ENCODE results near the gene TRIM63.

TRIM63 gene

DNA sequence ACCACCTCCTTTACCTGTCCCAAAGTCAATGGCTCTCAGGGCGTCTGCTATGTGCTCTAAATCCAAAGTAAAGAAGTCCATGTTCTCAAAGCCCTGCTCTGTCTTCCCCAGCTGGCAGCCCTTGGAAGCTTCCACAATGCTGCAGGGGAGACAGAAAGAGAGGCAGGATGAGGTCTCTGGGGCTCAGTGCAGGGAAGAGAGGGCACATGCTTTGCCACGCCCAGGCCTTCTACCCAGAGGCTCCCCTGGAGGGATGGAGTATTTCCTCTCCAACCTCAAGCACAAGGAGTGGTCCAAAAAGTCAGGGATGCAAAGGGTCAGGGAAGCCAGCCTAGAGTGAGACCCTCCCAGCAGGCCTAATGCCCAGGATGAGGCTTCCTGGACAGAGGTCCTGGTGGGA, 10.2 kb downstream of the TRIM63 start:
- DNase-seq (ENCODE audit: low read depth), result no peak

DNA sequence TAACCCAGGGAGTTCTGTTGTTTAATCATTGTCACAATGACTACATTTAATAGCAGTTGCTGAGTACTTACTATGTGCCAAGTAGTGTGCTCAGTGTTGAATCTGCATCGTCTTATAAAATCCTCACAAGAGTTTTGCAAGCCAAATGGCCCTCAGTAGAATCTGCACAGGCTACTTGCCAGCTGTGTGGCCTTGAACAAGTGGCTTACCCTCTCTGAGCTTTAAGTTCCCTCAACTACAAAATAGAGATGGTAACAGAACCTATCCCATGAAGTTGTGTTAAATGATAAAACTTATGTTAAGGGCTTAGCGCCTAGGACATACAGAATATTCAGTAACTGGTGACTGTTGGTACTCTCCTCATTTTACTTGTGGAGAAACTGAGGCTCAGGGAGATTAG, 12.4 kb downstream of the TRIM63 start:
- no peak for DNase-seq (ENCODE audit: low read depth)

- DNase-seq (ENCODE audit: low read depth), result no peak
Measured at GRCh38 chr1:26053718-26054560, 13.5 kb downstream of the TRIM63 start.

DNA sequence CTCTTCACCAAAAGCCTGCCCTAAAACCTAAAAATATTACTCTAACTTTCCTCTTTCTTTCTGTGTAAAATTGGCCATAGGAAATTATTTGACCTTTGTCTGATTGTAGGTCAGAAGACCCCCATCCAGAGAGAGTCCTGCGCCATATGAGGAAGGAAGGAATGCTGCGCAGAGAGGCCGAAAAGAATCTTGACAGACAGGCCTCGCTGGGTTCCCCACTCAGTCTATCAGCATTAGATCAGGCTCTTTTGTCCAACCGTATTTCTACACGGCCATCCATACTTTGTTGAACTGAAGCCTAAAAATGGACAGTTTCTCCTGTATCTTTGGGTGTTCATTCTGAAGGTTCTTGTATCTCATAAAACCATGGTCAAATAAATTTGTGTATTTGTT, 17.2 kb downstream of the TRIM63 start:
- DNase-seq (ENCODE audit: low read depth), result no peak

DNA sequence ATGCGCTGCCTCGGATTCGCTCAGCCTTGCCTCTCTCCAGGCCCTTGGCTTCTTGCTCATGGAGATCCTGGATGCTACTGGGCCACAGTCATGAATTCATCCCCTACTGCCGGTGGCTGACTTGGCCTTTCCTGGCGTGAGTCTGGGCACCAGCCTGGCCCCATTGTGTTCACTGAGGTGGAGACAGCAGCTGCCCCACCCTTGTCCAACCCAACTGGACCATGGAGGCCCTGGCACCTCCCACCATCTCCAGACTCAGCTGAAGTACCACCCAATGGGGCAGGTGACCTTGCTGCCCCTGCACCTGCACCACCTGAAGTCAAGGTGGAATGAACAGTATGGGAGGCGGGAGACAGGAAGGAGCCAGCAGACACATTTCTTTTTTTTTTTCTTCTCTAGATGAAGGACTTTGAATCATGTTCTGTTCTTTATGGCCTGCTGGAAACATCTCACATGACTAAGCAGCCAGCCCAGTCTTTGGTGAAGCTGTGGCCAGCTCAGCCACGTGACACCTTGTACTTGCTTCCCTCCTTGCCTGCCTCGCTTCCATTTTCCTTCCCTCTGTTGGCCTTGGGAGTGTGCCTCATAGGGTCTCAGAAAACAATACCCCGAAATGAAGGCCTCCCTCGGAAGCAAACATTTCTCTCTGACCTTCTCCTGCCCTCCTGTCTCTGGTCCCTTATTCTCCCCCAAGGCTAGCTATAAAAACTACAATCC, 17.7 kb downstream of the TRIM63 start:
- no peak for DNase-seq (ENCODE audit: low read depth)

- DNase-seq (ENCODE audit: low read depth), result no peak
Measured at GRCh38 chr1:26047278-26047874, 20.1 kb downstream of the TRIM63 start.

DNA sequence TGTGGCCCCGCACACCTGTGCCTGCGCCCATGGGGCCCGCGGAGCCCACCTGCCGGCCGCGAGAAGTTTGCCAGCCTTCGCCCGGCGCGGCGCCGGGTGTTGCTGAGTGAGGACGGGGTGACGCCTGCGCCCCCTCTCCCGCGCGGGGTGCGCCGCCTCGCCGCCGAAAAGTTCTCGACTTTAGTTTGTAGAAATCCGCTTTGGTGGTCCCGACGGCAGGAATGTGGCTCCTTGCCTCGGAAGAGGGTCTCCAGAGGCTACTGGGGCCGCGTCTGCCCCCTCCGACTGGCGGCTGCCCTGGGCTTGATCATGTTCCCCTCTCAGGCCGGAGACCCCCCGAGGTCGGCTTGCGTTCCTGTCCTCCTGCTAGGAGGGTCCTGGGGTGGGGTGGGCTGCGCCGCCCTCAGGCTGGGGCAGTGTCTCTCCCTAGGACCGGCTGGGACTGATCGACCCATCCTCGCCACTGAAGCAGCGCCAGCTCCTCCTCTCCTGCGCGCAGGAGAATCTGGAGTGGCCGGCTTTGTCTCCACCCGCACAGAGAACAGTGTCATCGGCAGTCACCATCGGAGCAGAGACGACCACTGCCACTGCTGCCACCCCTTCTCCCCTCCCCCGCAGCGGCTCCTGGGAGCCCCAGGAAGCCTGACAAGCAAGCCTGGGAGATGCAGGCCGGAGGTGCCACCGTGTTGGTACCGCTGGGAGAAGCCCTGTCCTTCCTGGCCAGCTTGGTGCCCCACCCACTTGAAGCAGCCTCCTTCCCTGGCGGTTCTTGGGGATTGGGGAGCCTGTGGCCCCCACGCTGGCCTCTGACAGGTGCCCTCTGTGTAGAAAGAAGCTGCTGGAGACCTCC, 21.0 kb downstream of the TRIM63 start:
- DNase-seq (ENCODE audit: low read depth), result no peak

DNA sequence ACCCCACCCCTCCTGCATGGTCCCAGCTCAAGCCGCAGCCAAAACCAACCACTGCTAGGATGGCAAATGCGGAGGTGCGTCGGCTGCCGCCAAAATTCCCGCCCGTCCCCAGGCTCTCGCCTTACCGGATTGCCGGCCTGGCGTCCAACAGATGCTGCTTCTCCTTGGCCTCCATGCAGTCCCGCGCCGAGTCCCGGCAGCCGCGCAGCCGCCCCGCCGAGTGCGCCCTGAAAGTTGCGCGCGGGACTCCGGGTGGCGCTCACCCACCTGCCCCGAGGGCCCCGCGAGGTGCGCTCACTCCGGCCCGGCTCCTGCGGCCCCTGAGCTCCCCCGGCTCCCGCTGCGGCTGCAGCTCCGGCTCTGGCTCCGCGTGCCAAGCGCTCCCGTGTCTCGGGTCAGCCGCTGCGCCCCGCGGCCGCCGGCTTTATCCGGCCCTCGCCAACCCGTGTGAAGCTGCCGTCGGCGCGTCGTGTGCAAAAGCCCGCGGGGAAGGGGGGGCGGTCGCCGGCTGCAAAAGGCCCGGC, 21.6 kb downstream of the TRIM63 start, which contains the start of gene SLC30A2:
Gene SLC30A2, minus strand, starts transcription at position 397 of the 524 bp plus-strand sequence. Its CDS starts 222 bp downstream, at position 175.
- no peak for DNase-seq (ENCODE audit: low read depth)

DNA sequence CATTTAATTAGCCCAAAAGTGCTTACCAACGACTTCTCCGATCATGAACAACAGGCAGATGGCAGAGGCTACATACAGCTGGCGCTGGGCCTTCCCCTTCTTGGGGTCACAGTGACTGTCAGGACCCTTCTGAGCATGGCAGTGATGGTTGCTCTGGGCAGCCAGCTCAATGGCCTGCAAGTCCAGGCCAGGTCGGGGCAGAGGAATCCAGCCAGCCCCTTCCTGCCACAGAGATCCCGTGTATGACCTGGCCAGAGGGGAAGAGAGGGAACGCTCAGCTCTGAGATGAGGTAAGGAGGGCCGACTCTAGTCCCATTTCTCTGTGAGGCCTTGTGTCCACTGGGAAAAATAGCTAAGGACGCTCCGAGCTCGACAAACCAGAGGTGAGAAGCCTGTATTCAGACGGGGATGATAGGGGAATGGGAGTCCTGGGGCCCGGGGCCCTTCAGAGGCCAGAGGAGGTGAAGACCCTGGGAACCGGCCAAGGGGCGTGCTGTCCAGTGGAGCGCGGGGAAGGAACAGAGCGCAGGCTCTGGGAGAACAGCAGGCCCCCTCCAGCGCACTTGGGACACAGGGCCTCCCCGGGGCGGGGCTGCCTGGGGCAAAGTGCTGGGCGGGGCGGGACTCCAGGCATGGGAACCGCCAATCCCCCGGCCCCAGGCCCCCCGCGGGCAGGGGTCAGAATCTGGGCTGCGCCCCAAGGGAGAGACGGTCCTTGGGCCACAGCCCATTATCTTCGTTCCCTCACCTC, 22.3 kb downstream of the TRIM63 start:
- DNase-seq (ENCODE audit: low read depth), result no peak

DNA sequence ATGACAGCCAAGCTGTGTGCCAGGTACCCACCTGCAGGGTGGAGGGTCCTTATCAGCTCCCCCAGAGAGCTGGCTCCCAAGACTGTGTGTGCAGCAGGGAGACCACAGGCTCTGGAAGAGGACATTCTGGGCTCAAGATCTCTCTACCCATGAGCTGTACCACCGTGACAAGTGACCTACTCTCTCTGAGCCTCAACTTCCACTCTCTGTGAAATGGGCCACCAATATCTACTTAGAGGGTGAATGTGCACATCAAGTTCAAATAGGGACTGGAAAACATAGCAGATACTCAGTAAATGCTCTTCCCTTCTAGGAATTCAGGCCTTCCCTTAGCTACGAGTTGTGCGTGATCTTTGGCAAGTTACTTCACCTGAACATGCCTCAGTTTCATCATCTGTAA, 23.0 kb downstream of the TRIM63 start:
- DNase-seq (ENCODE audit: low read depth), result no peak

DNA sequence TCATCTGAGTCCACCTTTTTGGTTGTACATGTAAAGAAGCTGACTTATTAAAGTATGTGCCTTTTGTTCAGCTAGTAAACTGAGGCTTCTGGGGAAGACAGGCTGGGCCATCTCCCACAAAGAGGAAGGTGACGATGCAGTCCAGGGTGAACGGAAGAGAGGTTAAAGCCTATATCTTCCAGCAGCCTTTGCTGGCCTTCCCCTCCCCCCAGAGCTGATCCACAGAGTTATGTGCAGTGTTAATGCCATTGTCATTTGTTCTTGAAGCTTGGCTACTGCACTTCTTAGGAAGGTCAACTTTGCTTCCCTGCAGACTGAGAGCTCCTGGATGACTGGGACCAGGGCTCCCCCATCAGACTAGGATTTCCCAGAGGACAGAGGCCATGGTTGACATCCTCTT, 23.7 kb downstream of the TRIM63 start:
- no peak for DNase-seq (ENCODE audit: low read depth)

DNA sequence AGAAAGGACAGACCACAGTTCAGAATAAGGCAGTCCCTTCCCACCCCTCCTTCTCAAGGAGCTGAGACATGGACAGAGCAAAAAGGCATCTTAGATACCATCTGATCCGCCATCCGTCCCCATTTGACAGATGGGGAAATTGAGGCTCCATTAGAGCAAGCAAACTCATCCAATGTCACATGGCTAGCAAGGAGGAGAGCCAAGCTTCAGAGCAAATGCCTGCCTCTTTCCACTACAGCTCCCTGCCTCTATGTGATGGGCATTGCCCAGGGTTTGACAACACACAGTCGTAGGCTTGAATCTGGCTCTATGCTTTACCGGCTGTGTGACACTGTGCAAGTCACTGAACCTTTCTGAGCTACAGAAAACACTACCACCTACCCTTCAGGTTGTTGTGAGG, 25.5 kb downstream of the TRIM63 start:
- no peak for DNase-seq (ENCODE audit: low read depth)

DNA sequence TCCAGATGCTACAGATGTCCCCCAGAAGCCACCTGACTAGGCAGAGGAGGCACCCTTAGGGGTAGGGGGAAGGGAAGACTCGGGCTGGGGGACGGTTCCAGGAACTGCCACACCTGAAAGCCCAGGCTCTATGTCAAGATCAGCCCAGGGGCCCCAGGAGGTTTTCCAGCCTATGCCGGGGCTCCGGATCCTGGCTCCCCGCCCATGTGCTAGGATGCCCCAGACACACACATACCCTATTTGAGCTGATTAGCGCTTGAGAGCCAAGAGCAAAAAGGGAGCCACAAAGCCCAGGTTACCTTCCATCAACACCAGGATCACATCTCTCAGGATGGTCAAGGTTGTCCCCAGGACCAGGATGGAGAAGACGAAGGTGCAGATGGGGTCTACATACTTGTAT, 26.0 kb downstream of the TRIM63 start:
- no peak for DNase-seq (ENCODE audit: low read depth)

DNA sequence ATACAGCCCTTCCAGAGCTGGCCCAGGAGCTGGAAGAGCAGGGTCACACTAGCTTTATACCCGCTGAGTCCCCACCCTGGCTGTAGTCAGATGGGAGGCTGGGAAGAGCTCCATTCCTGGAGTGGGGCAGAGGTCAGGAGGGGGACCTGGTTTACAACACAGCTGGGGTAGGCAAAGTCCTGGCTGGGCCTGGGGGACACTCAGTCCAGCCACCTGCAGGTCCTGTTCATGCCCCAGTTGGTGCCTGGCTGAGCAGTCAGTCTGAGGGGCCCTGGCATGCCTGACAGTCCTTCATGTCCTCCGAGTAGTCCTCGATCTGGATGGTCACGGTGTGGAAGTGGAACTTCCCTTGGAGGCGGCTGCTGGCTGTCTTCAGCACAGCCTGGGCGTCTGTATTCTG, 28.5 kb downstream of the TRIM63 start:
- no peak for DNase-seq (ENCODE audit: low read depth)

DNA sequence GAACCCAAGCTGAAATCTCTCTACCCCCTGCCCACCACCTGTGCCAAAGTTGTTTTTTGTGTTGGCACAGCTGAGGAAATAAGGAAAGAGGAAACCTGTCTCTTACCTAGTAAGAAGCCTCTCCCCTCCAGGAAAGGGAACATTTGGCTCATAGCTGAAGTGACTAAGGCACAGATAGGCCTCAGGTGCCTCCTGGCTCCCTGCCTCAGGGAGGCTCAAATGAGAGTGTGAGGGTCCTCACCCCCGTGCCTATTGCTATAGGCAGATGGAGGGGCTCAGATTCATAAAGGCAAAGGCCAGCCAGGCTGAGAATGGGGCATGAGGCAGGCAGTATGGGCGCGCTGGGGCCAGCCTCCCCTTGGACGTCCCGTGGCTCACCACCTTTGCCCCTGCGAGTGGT, 29.0 kb downstream of the TRIM63 start:
- DNase-seq (ENCODE audit: low read depth), result no peak

DNA sequence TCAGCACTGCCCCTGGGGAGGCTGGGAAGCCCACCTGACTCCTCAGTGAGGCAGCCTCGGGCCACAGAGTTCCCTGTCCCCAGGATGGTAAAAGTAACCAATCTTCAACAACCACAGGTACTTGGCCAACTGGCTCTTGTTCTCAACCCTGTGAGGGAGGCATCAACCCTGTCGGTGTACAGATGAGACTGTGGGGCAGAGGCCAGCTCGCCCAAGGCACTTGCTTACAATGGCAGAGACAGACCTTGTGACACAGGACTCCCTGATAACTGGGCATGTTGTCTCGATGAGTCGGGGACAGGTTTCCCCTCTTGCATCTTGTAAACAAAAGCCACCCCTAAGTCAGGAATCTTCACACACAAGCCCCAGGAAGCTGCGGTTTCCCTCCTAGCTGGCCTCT, 29.5 kb downstream of the TRIM63 start:
- DNase-seq (ENCODE audit: low read depth), result no peak

GRCh38 chr1:26036756-26037281, 30.6 kb downstream of the TRIM63 start:
- no peak for DNase-seq (ENCODE audit: low read depth)

DNA sequence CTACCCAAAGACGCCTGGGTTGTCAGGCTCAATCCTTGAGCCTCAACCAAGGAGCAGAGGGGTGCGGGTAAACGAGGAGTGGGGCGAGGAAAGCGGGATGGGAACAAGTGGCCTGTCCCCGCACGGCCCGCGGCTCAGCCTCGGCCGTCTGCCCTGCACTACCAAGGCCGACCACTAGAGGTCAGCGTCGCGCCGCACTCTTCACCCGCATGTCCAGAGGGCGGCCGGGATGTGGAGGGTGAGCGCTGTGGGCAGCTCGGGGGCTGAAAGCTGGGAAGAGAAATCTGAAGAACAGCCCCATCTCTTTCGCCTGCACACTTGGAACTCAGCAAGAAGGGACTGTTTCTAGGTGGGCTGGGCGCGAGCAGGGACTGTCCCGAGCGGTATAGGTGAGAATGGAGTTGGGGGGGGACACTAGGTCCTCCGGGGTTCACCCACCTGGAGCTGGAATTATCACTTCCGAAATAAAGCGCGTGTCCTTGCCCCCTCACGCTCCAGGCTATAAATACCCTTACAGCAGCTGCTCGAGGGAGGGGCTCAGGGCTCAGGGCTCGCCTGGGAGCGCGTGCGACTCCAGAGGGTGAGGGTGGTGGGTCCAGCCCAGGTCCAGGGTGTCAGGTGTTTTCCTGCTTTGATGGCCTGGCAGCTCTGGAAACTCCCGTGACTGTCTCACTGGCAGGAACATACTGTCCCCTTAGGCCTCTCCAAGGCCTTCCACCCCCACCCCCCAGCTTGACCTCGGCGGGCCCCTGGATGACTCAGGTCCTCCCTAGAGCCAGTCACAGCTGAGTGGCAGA, 31.3 kb downstream of the TRIM63 start:
- DNase-seq (ENCODE audit: low read depth), result peak; percentile 74

- peak; percentile 91 for DNase-seq (ENCODE audit: low read depth)
Measured at GRCh38 chr1:26035203-26035958, 32.0 kb downstream of the TRIM63 start.
